Endothelial cell of umbilical vein (primary cell): ENCODE measurements around the gene TRIM3. TPM values are rescaled to one million over a fixed set of nuclear protein-coding genes. Genes with fewer than 3 reads are reported as not detected.

ENCODE experiments used
- BruUV-seq: library from RNA; stranded (reverse); fragments of 400-500 nt; replicated peaks from 2 replicates; lab custom pipeline; 2021; lab: Mats Ljungman, UMichigan
- CTCF ChIA-PET: fragments of 300-600, 350-600 bp; sonication (Branson Sonifier 250); formaldehyde crosslinking; loops from one replicate; lab custom pipeline; 2021; ENCODE audit warnings: antibody characterized with exemption, inconsistent platforms; lab: Charles Lee
- POLR2A ChIA-PET: fragments of 300-600, 350-600 bp; sonication (Branson Sonifier 250); formaldehyde crosslinking; loops from one replicate; lab custom pipeline; 2021; ENCODE audit warnings: antibody characterized with exemption, inconsistent platforms; lab: Charles Lee
- DNase-seq: peaks from one replicate; pipeline ENCODE4 v3.0.0-alpha.2; 2011; ENCODE audit warnings: low read depth, low spot score
- FAIRE-seq: peaks from 2 replicates; lab custom pipeline; 2011; peaks lifted over from hg19 to GRCh38; lab: Jason Lieb, UNC
- H2AFZ ChIP-seq: 2 replicates; pipeline ENCODE4 v1.6.0; 2012; ENCODE audit warnings: low read depth, low read length, control low read depth, inconsistent platforms
- H3K27ac ChIP-seq: 2 replicates; pipeline ENCODE4 v1.5.1; 2011; ENCODE audit warnings: low read depth, mild to moderate bottlenecking, control low read depth, low read length, moderate library complexity; ENCODE audit not compliant: insufficient read depth
- H3K27me3 ChIP-seq, 2 experiments: 2 replicates each; pipeline versions ENCODE4 v1.6.0 to v1.6.1; 2011; ENCODE audit warnings: low read length in 2 of 2, mixed read lengths in 1 of 2; ENCODE audit not compliant: control insufficient read depth in 2 of 2, insufficient read depth in 2 of 2
- H3K36me3 ChIP-seq, 2 experiments: 2 replicates in 1 of 2; 3 replicates in 1 of 2; pipeline ENCODE4 v1.5.1; 2011; ENCODE audit warnings: low read length in 2 of 2, mild to moderate bottlenecking in 1 of 2, moderate library complexity in 1 of 2; ENCODE audit not compliant: control insufficient read depth in 2 of 2, insufficient read depth in 2 of 2; ENCODE audit errors: extremely low read depth in 1 of 2
- H3K4me1 ChIP-seq: 3 replicates; pipeline ENCODE4 v1.5.1; 2011; ENCODE audit warnings: mild to moderate bottlenecking, low read length; ENCODE audit not compliant: control insufficient read depth, insufficient read depth; ENCODE audit errors: extremely low read depth
- H3K4me2 ChIP-seq: 2 replicates; pipeline ENCODE4 v1.6.1; 2011; ENCODE audit warnings: low read length, control low read depth, mixed read lengths; ENCODE audit not compliant: insufficient read depth
- H3K4me3 ChIP-seq, 3 experiments: fragments of 200-600 bp in 1 of 3; sonication (generic), shearing (Covaris generic) in 1 of 3; replicated peaks in 1 of 3; 2 replicates each; pipeline ENCODE4 v1.5.1; 2011 to 2016; ENCODE audit warnings: control low read depth in 3 of 3, low read length in 3 of 3, mild to moderate bottlenecking in 2 of 3, inconsistent platforms in 1 of 3, low read depth in 1 of 3, moderate library complexity in 1 of 3; ENCODE audit not compliant: insufficient read depth in 1 of 3
- H3K79me2 ChIP-seq: 2 replicates; pipeline ENCODE4 v1.6.0; 2012; ENCODE audit warnings: low read length, inconsistent platforms; ENCODE audit not compliant: control insufficient read depth, insufficient read depth
- H3K9ac ChIP-seq: replicated peaks from 2 replicates; pipeline ENCODE3; 2011; ENCODE audit warnings: low read length, control low read depth; ENCODE audit not compliant: insufficient read depth; ENCODE audit errors: extremely low read depth
- H3K9me1 ChIP-seq: replicated peaks from 3 replicates; pipeline ENCODE4 v1.6.0; 2011; ENCODE audit warnings: mild to moderate bottlenecking, low read length; ENCODE audit not compliant: control insufficient read depth, insufficient read depth; ENCODE audit errors: extremely low read depth
- H3K9me3 ChIP-seq: replicated peaks from 2 replicates; pipeline ENCODE4 v1.5.1; 2012; ENCODE audit warnings: low read length, inconsistent platforms; ENCODE audit not compliant: control insufficient read depth, insufficient read depth
- H4K20me1 ChIP-seq: replicated peaks from 2 replicates; pipeline ENCODE3; 2011; ENCODE audit warnings: mild to moderate bottlenecking, low read length; ENCODE audit not compliant: control insufficient read depth, insufficient read depth; ENCODE audit errors: extremely low read depth
- EZH2 ChIP-seq: IDR thresholded peaks from 2 replicates; pipeline ENCODE4 v1.6.1; 2012; ENCODE audit warnings: borderline replicate concordance, low read depth, mild to moderate bottlenecking, moderate library complexity, low read length, inconsistent platforms; ENCODE audit not compliant: severe bottlenecking
- JUN ChIP-seq: IDR thresholded peaks from 2 replicates; pipeline ENCODE4 v1.6.1; 2011; ENCODE audit warnings: borderline replicate concordance, low read depth; ENCODE audit not compliant: insufficient read length, insufficient read depth
- MYC ChIP-seq: IDR thresholded peaks from one replicate; pipeline ENCODE4 v1.6.1; 2011; ENCODE audit warnings: mild to moderate bottlenecking, low read depth, low read length
- POLR2A ChIP-seq: IDR thresholded peaks from 2 replicates; pipeline ENCODE4 v1.6.1; 2012; ENCODE audit warnings: low read depth, mild to moderate bottlenecking, control low read depth, low read length
- dilution Hi-C: fragments of 300-500 bp; cut with MboI; formaldehyde crosslinking; loops from one replicate; pipeline ENCODE4 v1.15.0; 2019; ENCODE audit warnings: low sequenced_read_pairs; ENCODE audit not compliant: extremely low pct_ligation_motif_present
- intact Hi-C: fragments of 100-400 bp; cut with micrococcal nuclease; formaldehyde crosslinking; loops from one replicate; pipeline ENCODE4 v1.10.0; 2022
- polyA plus RNA-seq, 4 experiments: library from polyadenylated mRNA; depleted of rRNA in 3 of 4; stranded (reverse) in 3 of 4; unstranded in 1 of 4; fragments of >200 nt; gene quantifications; 2 replicates each; pipeline versions ENCODE4 v1.2.1 to v1.2.3, GENCODE V29; 2011 to 2012; ENCODE audit warnings: missing spikeins in 1 of 4
- total RNA-seq: library from RNA; stranded (reverse); gene quantifications from 2 replicates; pipeline ENCODE4 v1.2.3, GENCODE V29; 2021

TRIM3 gene
- total and polyA plus RNA-seq, 2 donors (not counting 3 experiments of a cell fraction or from before 2014, with no cell fraction given) = 21.8 to 29.2 TPM

DNA sequence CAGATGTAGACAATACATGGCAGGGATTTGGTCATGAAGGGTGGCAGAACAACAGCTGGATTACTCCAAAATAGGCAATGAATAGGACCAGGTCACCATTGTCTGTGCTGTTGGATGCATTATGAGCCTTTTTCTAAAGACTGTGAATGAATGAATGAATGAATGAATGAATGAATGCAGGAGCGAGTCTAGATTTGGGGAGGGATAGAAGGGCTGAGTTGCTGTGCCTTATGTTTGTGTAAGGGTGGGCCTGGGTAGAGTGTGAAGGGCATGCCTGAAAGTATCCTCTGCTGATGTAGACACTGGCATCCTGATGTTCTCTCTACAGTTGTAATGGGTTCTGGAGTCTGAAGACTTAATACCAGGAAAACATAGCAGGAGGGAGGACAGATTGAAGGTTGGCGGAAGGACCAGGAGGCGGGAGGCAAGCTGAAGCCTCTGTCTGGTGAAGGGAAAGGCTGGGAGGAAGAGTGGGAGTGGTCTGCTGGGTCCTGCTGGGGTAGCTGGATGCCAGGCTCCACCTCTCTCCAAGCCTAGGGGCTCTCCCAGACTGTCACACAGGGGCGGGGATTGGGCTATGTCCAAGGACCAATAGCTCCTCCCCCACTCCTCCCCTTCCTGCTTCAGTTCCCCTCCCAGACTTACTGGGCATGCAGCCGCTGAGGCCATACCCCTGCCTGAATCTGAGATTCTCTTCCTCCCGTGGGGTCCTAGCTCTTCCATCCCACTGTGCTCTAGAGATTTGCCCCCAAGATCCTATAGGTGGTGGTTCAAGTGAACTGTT, 4.8 kb downstream of the TRIM3 start:
- H3K27ac ChIP-seq = no peak overlapping the region
- H3K79me2 ChIP-seq = peaks cover 6% of the 10 kb centered on the region
- H4K20me1 ChIP-seq = no peaks in the 10 kb centered on the region
- intact Hi-C loops (loop anchor here (1.0 kb wide), 1 partner anchor 79 kb away; the partner anchor contains the start of gene SMPD1), dilution Hi-C loops (no loop called here)
- no TSS peak for BruUV-seq
- FAIRE-seq (peak; percentile 99), DNase-seq (peak; percentile 97)
- no peaks in the 10 kb centered on the region for H3K9me1 ChIP-seq
- no peak overlapping the region for H3K9ac ChIP-seq
- peaks cover 15% of the 10 kb centered on the region for H3K4me1 ChIP-seq
- TF ChIP-seq POLR2A (peak; percentile 45), JUN (no peak)
- no peaks in the 10 kb centered on the region for H3K27me3 ChIP-seq
- H3K4me2 ChIP-seq = peak overlapping the region; percentile 13
- peak overlapping the region; percentile 71 for H2AFZ ChIP-seq
- no peaks in the 10 kb centered on the region for H3K9me3 ChIP-seq
- peaks cover 0 to 4% of the 10 kb centered on the region in 2 experiments for H3K36me3 ChIP-seq
- no peak overlapping the region for H3K4me3 ChIP-seq
- ChIA-PET POLR2A (interaction anchor here (1.1 to 1.2 kb wide), 2 partner anchors 13 to 50 kb away, joined by 5 to 8 read pairs; partner anchors contain the start of genes APBB1, ARFIP2 and TIMM10B), CTCF (interaction anchor here (0.7 to 1.8 kb wide), 14 partner anchors 12 to 269 kb away, joined by 3 to 16 read pairs (median 4); partner anchors contain the start of genes APBB1, ARFIP2, MRPL17 and SMPD1)

DNA sequence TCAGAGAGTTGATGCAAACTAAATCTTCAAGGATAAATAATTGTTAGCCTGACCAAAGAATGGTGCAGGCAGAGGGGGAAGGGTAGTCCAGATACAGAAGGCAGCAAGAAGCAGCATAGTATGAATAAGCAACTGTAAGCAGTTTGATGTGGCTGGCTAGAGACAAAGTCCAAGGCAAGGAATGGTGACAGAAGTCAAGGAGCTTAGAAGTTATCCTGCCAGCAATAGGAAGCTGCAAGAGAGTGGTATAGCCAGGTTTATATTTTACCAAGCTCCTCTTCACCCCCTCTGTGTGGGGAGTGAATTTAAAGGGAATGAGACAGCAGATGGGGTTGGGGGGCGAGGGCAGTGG, 14.7 kb downstream of the TRIM3 start:
- H3K79me2 ChIP-seq = no peaks in the 10 kb centered on the region
- H3K27ac ChIP-seq = no peak overlapping the region
- no peak for TF ChIP-seq EZH2
- no peak for TF ChIP-seq MYC
- no peaks in the 10 kb centered on the region for H4K20me1 ChIP-seq
- H3K4me3 ChIP-seq = no peak overlapping the region
- no TSS peak for BruUV-seq
- FAIRE-seq = no peak
- ChIA-PET CTCF (interaction anchor here (1.1 to 2.0 kb wide), 4 partner anchors 13 to 80 kb away, joined by 3 to 13 read pairs (median 6); no protein-coding TSS in a partner anchor), POLR2A (no interaction called here)
- dilution Hi-C loops (no loop called here), intact Hi-C loops (no loop called here)
- H3K27me3 ChIP-seq = no peaks in the 10 kb centered on the region
- H3K4me2 ChIP-seq = no peak overlapping the region
- H2AFZ ChIP-seq = no peak overlapping the region
- no peaks in the 10 kb centered on the region for H3K4me1 ChIP-seq
- DNase-seq = no peak
- H3K9me1 ChIP-seq = no peaks in the 10 kb centered on the region
- no peaks in the 10 kb centered on the region for H3K9me3 ChIP-seq
- H3K36me3 ChIP-seq = peaks cover 0 to 36% of the 10 kb centered on the region in 2 experiments
- no peak overlapping the region for H3K9ac ChIP-seq
